UCSD-AML1 (cell line): ENCODE results near the gene KIF11.

Experiments
- DNase-seq: peaks from one replicate; lab custom pipeline; 2025; ENCODE audit not compliant: unreplicated experiment; lab: John Stamatoyannopoulos, UW

KIF11 gene

GRCh38 chr10:92702301-92702916 lies 109.5 kb downstream of the KIF11 start:
- peak; percentile 34 for DNase-seq
